OCI-LY1 (cell line): ENCODE results near the gene YARS1.

ENCODE experiments used
- CTCF ChIP-seq: fragments of 200-600 bp; sonication (generic), shearing (Covaris generic); IDR thresholded peaks from 2 replicates; pipeline ENCODE4 v1.5.1; 2017; ENCODE audit warnings: mild to moderate bottlenecking, antibody characterized with exemption, low read length, moderate library complexity, mixed read lengths
- EZH2 ChIP-seq: fragments of 200-600 bp; sonication (generic), shearing (Covaris generic); IDR thresholded peaks from 2 replicates; pipeline ENCODE4 v1.8.0; 2017; ENCODE audit warnings: borderline replicate concordance, mixed run types, mild to moderate bottlenecking, antibody characterized with exemption, low read length, moderate library complexity, mixed read lengths

- TF ChIP-seq CTCF = no peak
- no peak for TF ChIP-seq EZH2
Measured at GRCh38 chr1:32816676-32817158, 441 bp downstream of the YARS1 start.
